Suprapubic skin (tissue), 4 donors: ENCODE results near the gene ACSM2A.
"Not testable (repeated sequence)": the region's sequence is repeated elsewhere in the genome, so short reads cannot be mapped to it uniquely, and the experiment has no call there.

ENCODE experiments used
- POLR2A ChIP-seq, 2 donors: fragments of 450-650 bp; IDR thresholded peaks; one replicate each; pipeline ENCODE4 v1.6.1; 2017; ENCODE audit warnings: antibody characterized with exemption in 2 of 2, mild to moderate bottlenecking in 2 of 2, moderate library complexity in 2 of 2
- POLR2AphosphoS5 ChIP-seq, 3 donors: sonication (generic); formaldehyde crosslinking; IDR thresholded peaks; one replicate each; pipeline ENCODE4 v1.6.1; 2017; ENCODE audit warnings: antibody characterized with exemption in 3 of 3
- TF ChIP-seq, protein P1 (sequence below), 2 donors: fragments of 200-600 bp in 1 of 2; fragments of 450-650 bp in 1 of 2; sonication (generic) in 1 of 2; IDR thresholded peaks; one replicate each; pipeline ENCODE4 v1.5.1; 2016 to 2019; ENCODE audit warnings: antibody characterized with exemption in 2 of 2, mild to moderate bottlenecking in 1 of 2, moderate library complexity in 1 of 2

DNA sequence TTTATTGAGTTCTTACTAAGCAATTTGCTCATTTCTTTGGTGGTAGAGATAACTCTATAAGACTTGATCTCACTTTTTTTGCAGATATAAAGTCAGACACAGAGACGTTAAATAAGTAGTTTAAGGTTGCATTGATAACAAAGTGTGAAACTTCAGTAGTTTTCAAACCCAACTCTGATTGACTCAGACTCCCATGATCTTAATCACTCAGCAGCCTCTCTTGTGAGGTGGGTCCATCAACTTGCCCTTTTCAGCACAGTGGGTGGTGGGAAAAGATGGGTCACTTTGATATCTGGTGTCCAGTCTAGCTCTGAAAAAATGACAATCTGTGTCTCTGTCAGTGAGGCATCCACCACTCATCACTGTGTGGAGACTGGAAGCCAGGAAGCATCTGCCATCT is 19.4 kb downstream of the ACSM2A start:
- TF ChIP-seq, protein P1, sequence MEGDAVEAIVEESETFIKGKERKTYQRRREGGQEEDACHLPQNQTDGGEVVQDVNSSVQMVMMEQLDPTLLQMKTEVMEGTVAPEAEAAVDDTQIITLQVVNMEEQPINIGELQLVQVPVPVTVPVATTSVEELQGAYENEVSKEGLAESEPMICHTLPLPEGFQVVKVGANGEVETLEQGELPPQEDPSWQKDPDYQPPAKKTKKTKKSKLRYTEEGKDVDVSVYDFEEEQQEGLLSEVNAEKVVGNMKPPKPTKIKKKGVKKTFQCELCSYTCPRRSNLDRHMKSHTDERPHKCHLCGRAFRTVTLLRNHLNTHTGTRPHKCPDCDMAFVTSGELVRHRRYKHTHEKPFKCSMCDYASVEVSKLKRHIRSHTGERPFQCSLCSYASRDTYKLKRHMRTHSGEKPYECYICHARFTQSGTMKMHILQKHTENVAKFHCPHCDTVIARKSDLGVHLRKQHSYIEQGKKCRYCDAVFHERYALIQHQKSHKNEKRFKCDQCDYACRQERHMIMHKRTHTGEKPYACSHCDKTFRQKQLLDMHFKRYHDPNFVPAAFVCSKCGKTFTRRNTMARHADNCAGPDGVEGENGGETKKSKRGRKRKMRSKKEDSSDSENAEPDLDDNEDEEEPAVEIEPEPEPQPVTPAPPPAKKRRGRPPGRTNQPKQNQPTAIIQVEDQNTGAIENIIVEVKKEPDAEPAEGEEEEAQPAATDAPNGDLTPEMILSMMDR (IDR thresholded peaks at IDR 0.05): not testable (repeated sequence)
- not testable (repeated sequence) for TF ChIP-seq POLR2A, POLR2AphosphoS5 (IDR thresholded peaks at IDR 0.05)
